ENCODE measurements around the gene CCDC78.
A peak's percentile ranks its signal among the peaks of the same experiment; 100 is the strongest.
"Not testable (repeated sequence)": the region's sequence is repeated elsewhere in the genome, so short reads cannot be mapped to it uniquely, and the experiment has no call there.

Gene CCDC78

GRCh38 chr16:693766-694165 lies 32.5 kb downstream of the CCDC78 start:
- peaks cover 0 to 35% (median 17%) of the 10 kb centered on the region in 11 experiments; a peak in 12 of 22 replicates for H4K20me1 ChIP-seq

DNA sequence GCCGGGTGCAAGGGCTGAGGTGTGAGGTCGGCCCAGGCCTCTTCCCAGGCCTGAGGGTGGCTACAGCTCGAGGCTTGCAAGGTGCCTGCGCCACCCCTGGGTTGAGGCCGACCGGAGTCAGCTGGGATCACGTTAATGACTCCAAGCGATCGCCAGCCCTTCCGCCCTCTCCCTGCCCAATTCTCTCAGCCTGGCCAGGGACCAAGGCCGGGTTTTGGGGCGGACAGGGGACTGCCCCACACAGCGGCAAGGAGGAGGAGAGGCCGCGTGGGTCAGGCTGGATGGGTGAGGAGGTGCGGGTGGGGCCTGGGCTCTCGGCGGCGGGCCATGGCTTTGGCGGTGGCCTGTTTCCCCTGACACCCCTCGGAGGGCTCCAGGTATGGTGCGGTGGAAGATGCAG lies 32.9 kb downstream of the CCDC78 start:
- Histone ChIP-seq H3K4me2 (peak overlapping the region in 9 of 11 experiments; percentile 81 to 99 (median 95); a peak in 13 of 22 replicates), H3K27ac (no peak overlapping the region), H3K36me3 (no peaks in the 10 kb centered on the region), H3K4me3 (peak overlapping the region in 6 of 10 experiments; percentile 31 to 67 (median 54); a peak in 5 of 20 replicates), H3K9ac (no peak overlapping the region), H4K20me1 (peaks cover 0 to 31% (median 17%) of the 10 kb centered on the region in 11 experiments; a peak in 13 of 22 replicates), H3K4me1 (peaks cover 37 to 50% (median 47%) of the 10 kb centered on the region in 10 experiments), H3K27me3 (peaks cover 70 to 77% (median 75%) of the 10 kb centered on the region in 11 experiments), H3K9me3 (replicated peaks in 1 of 11) (no peaks in the 10 kb centered on the region)
- no peak for TF ChIP-seq Cebpa-rat (IDR thresholded peaks at IDR 0.05)

More at GRCh38 chr16:693766-694165, 32.5 kb downstream of the CCDC78 start:
- peak overlapping the region; percentile 79 to 99 (median 90); a peak in 20 of 22 replicates for H3K4me2 ChIP-seq
- TF ChIP-seq Cebpa-rat (IDR thresholded peaks at IDR 0.05), result no peak
- no peak overlapping the region for H3K9ac ChIP-seq
- peak overlapping the region; percentile 14 to 67 (median 50); a peak in 13 of 20 replicates for H3K4me3 ChIP-seq
- no peaks in the 10 kb centered on the region for H3K9me3 ChIP-seq (replicated peaks in 1 of 11)
- H3K27ac ChIP-seq, result no peak overlapping the region
- H3K36me3 ChIP-seq, result no peaks in the 10 kb centered on the region
- H3K27me3 ChIP-seq, result peaks cover 74 to 81% (median 80%) of the 10 kb centered on the region in 11 experiments
- peaks cover 33 to 46% (median 43%) of the 10 kb centered on the region in 10 experiments for H3K4me1 ChIP-seq

- peaks cover 0 to 7% (median 3%) of the 10 kb centered on the region in 11 experiments; a peak in 12 of 22 replicates for H3K36me3 ChIP-seq
- H3K9me3 ChIP-seq (replicated peaks in 1 of 11), result no peaks in the 10 kb centered on the region
- no peak for TF ChIP-seq Cebpa-rat (IDR thresholded peaks at IDR 0.05)
- H3K4me2 ChIP-seq, result no peak overlapping the region
- no peak overlapping the region for H3K9ac ChIP-seq
- peaks cover 62 to 68% (median 67%) of the 10 kb centered on the region in 11 experiments for H3K27me3 ChIP-seq
- no peak overlapping the region for H3K27ac ChIP-seq
- H3K4me1 ChIP-seq, result peaks cover 37 to 56% (median 50%) of the 10 kb centered on the region in 10 experiments
- H3K4me3 ChIP-seq, result no peak overlapping the region
- H4K20me1 ChIP-seq, result peaks cover 0 to 36% (median 20%) of the 10 kb centered on the region in 11 experiments; a peak in 12 of 22 replicates
Measured at GRCh38 chr16:692356-693108, 33.7 kb downstream of the CCDC78 start.

- peak overlapping the region in 4 of 11 experiments; percentile 98 to 99 (median 98); a peak in 6 of 22 replicates for H3K4me2 ChIP-seq
- peaks cover 51 to 56% (median 55%) of the 10 kb centered on the region in 11 experiments for H3K27me3 ChIP-seq
- H3K4me1 ChIP-seq, result peaks cover 40 to 60% (median 50%) of the 10 kb centered on the region in 10 experiments
- H3K9ac ChIP-seq; H3K4me3 ChIP-seq; H3K27ac ChIP-seq; H3K9me3 ChIP-seq (replicated peaks in 1 of 11): not testable (repeated sequence)
- peaks cover 0 to 42% (median 20%) of the 10 kb centered on the region in 11 experiments; a peak in 12 of 22 replicates for H4K20me1 ChIP-seq
- H3K36me3 ChIP-seq, result peaks cover 9 to 20% (median 15%) of the 10 kb centered on the region in 11 experiments; a peak in 19 of 22 replicates
Measured at GRCh38 chr16:691242-691641, 35.0 kb downstream of the CCDC78 start.

- H3K9ac ChIP-seq, result peak overlapping the region; percentile 89 to 97 (median 94)
- H3K27ac ChIP-seq, result peak overlapping the region; percentile 75 to 95 (median 89)
- peaks cover 0 to 32% (median 9%) of the 10 kb centered on the region in 11 experiments; a peak in 11 of 22 replicates for H4K20me1 ChIP-seq
- TF ChIP-seq Cebpa-rat (IDR thresholded peaks at IDR 0.05), result no peak
- no peaks in the 10 kb centered on the region for H3K9me3 ChIP-seq (replicated peaks in 1 of 11)
- H3K4me1 ChIP-seq, result peaks cover 35 to 61% (median 44%) of the 10 kb centered on the region in 10 experiments
- peaks cover 9 to 34% (median 19%) of the 10 kb centered on the region in 11 experiments; a peak in 20 of 22 replicates for H3K36me3 ChIP-seq
- H3K4me2 ChIP-seq, result peak overlapping the region; percentile 89 to 99 (median 98)
- H3K4me3 ChIP-seq, result peak overlapping the region; percentile 80 to 97 (median 86)
- peaks cover 33 to 37% (median 36%) of the 10 kb centered on the region in 11 experiments for H3K27me3 ChIP-seq
Measured at GRCh38 chr16:689175-689897, 36.9 kb downstream of the CCDC78 start.

DNA sequence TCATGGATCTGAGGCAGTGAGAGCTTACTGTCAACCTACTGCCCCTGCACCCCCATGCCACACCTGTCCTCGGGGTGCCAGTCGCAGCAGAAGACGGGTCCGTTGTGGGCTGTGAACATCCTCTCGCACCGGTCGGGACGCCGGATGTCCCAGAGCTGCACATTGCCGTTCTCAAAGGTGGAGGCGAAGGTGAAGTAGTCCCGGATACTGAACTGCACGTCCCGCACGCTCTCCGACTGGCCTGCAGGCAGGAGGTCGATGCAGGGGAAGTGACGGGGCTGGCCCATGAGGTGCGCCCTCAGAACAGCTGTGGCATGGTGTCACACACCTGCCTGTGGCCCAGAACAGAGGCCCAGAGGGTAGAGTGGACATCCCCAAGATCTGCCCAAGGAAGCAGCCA lies 38.7 kb downstream of the CCDC78 start:
- TF ChIP-seq Cebpa-rat (IDR thresholded peaks at IDR 0.05), result no peak
- H3K36me3 ChIP-seq, result peaks cover 19 to 46% (median 31%) of the 10 kb centered on the region in 11 experiments
- peaks cover 39 to 67% (median 51%) of the 10 kb centered on the region in 10 experiments for H3K4me1 ChIP-seq

DNA sequence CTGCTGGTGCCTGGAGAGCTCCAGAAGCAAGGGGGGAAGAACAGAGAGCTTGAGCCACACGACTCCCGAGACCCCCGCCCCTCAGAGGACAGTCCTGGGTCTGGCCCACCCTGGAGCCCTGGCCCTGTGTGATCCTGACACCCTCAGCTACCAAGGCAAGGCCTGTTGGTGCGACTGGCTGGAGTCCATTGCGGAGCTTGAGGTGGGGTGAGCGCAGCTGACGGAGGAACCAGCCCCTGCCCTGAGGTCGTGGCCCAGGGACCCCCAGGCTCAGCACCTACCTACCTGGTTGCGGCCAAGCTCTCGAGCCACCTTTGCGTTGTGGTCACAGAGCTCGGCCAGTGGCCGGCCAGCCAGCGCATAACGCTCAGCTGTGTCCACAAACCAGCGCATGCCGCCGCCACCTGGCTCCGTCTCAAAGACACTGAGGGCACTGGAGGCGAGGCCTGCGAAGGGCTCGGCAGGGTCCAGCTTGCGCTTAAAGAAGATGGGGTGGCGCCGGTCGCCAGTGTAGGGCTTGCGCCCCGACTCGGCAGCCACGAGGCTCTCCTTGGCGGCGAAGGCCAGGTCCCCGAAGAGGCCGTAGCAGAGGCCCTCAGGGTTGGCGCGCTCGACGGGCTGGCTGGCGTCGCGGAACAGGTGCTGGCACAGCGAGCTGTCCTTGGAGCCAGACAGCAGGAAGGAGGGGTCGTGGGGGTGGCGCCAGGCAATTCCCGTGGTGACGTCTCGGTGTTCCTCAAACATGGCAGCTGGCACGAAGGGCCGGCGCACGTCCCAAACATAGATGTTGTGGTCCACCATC lies 39.6 kb downstream of the CCDC78 start:
- peaks cover 27 to 55% (median 39%) of the 10 kb centered on the region in 11 experiments for H3K36me3 ChIP-seq

More for the DNA sequence above, 38.7 kb downstream of the CCDC78 start:
- H3K27me3 ChIP-seq, result peaks cover 15 to 18% (median 17%) of the 10 kb centered on the region in 11 experiments
- H3K27ac ChIP-seq, result no peak overlapping the region
- H4K20me1 ChIP-seq, result peaks cover 8 to 34% (median 14%) of the 10 kb centered on the region in 11 experiments; a peak in 21 of 22 replicates
- 0 out of 22 replicates have a peak overlapping the region, but pooled peaks of 2 of the 11 experiments have one; percentile 96 for H3K9ac ChIP-seq
- H3K4me2 ChIP-seq, result no peak overlapping the region
- H3K4me3 ChIP-seq, result no peak overlapping the region
- H3K9me3 ChIP-seq (replicated peaks in 1 of 11), result no peaks in the 10 kb centered on the region

More for the DNA sequence above, 39.6 kb downstream of the CCDC78 start:
- TF ChIP-seq Cebpa-rat (IDR thresholded peaks at IDR 0.05), result no peak
- no peak overlapping the region for H3K4me3 ChIP-seq
- H4K20me1 ChIP-seq, result peaks cover 17 to 42% (median 23%) of the 10 kb centered on the region in 11 experiments; a peak in 21 of 22 replicates
- H3K9me3 ChIP-seq (replicated peaks in 1 of 11), result no peaks in the 10 kb centered on the region
- no peak overlapping the region for H3K27ac ChIP-seq
- peak overlapping the region in 1 of 11 experiments; percentile 19; a peak in 1 of 22 replicates for H3K9ac ChIP-seq
- peaks cover 48 to 75% (median 59%) of the 10 kb centered on the region in 10 experiments for H3K4me1 ChIP-seq
- H3K4me2 ChIP-seq, result peak overlapping the region in 2 of 11 experiments; percentile 19 to 95; a peak in 1 of 22 replicates
- H3K27me3 ChIP-seq, result peaks cover 6 to 10% (median 9%) of the 10 kb centered on the region in 11 experiments; a peak in 21 of 22 replicates
